DND-41 (cell line): ENCODE results near the gene SAC3D1.

Source experiments
- ATAC-seq: fragments of 200-7000 bp; cut with Tn5 transposase; 3 replicates; pipeline ENCODE4 v1.9.1; 2021; ENCODE audit warnings: low read depth; ENCODE audit not compliant: insufficient read depth
- DNase-seq: peaks from one replicate; pipeline ENCODE4 v3.0.0-alpha.2; 2020
- H2AFZ ChIP-seq: 2 replicates; pipeline ENCODE4 v1.6.0; 2012; ENCODE audit warnings: low read depth, low read length
- H3K27ac ChIP-seq: 2 replicates; pipeline ENCODE4 v1.5.1; 2012; ENCODE audit warnings: low read length, inconsistent platforms
- H3K27me3 ChIP-seq: fragments of 200-600 bp; sonication (generic); 2 replicates; pipeline ENCODE4 v1.6.0; 2012; ENCODE audit warnings: low read length, mild to moderate bottlenecking, inconsistent platforms; ENCODE audit not compliant: insufficient read depth, poor library complexity
- H3K36me3 ChIP-seq: 2 replicates; pipeline ENCODE4 v1.5.1; 2012; ENCODE audit warnings: low read length, inconsistent platforms; ENCODE audit not compliant: insufficient read depth
- H3K4me1 ChIP-seq: 2 replicates; pipeline ENCODE4 v1.5.1; 2012; ENCODE audit warnings: mild to moderate bottlenecking, low read length; ENCODE audit not compliant: insufficient read depth
- H3K4me2 ChIP-seq: 2 replicates; pipeline ENCODE4 v1.6.0; 2012; ENCODE audit warnings: mild to moderate bottlenecking, moderate library complexity, low read length, inconsistent platforms; ENCODE audit not compliant: insufficient read depth
- H3K4me3 ChIP-seq, 2 experiments: fragments of 200-600 bp in 1 of 2; shearing (Covaris generic) in 1 of 2; 2 replicates each; pipeline ENCODE4 v1.5.1; 2012 to 2016; ENCODE audit warnings: inconsistent platforms in 2 of 2, low read length in 2 of 2, mild to moderate bottlenecking in 2 of 2, low read depth in 1 of 2, moderate library complexity in 1 of 2
- H3K79me2 ChIP-seq: 2 replicates; pipeline ENCODE4 v1.6.0; 2012; ENCODE audit warnings: low read length, inconsistent platforms; ENCODE audit not compliant: insufficient read depth
- H3K9ac ChIP-seq: 2 replicates; pipeline ENCODE4 v1.6.0; 2012; ENCODE audit warnings: low read depth, mild to moderate bottlenecking, inconsistent platforms, low read length, moderate library complexity
- H3K9me3 ChIP-seq: 2 replicates; pipeline ENCODE4 v1.5.1; 2012; ENCODE audit warnings: low read length, moderate library complexity, mild to moderate bottlenecking, inconsistent platforms; ENCODE audit not compliant: insufficient read depth, severe bottlenecking
- H4K20me1 ChIP-seq: 2 replicates; pipeline ENCODE4 v1.6.0; 2012; ENCODE audit warnings: low read length; ENCODE audit not compliant: insufficient read depth
- EZH2 ChIP-seq: IDR thresholded peaks from 3 replicates; pipeline ENCODE4 v1.6.1; 2012; ENCODE audit warnings: borderline replicate concordance, low read depth, mild to moderate bottlenecking, moderate library complexity, low read length, inconsistent platforms; ENCODE audit not compliant: severe bottlenecking
- TF ChIP-seq, protein P1 (sequence below): IDR thresholded peaks from 2 replicates; pipeline ENCODE4 v1.5.1; 2012; ENCODE audit warnings: borderline replicate concordance, low read length, moderate library complexity, mild to moderate bottlenecking; ENCODE audit not compliant: poor library complexity, severe bottlenecking; ENCODE audit errors: extremely low read depth

Gene SAC3D1

DNA sequence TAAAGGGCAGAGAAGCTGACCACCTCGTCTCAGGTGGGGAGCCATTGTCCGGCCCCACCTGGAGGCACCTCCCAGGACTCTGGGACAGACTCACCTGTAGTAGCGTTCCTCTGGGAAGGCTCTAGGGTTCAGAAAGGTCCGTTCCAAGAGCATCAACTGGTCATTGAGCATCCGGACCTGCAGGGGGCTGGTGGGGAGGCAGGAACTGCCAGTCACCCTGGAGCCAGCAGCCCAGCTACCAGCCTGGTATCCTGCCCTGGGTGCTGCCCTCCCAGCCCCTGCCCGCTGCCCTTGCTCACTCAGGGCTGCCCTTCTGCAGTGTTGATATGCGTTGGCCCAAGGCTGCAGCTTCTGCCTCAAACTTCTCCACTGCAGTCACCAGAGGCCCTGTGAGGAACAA is 4.7 kb downstream of the SAC3D1 start:
- Histone ChIP-seq H3K79me2 (peaks cover 42% of the 10 kb centered on the region), H3K9ac (no peak overlapping the region), H3K36me3 (peaks cover 37% of the 10 kb centered on the region), H3K4me1 (peaks cover 30% of the 10 kb centered on the region), H2AFZ (no peak overlapping the region), H4K20me1 (peaks cover 30% of the 10 kb centered on the region), H3K4me3 (no peak overlapping the region), H3K27me3 (no peaks in the 10 kb centered on the region), H3K27ac (no peak overlapping the region), H3K9me3 (no peaks in the 10 kb centered on the region), H3K4me2 (no peak overlapping the region)
- TF ChIP-seq, protein P1, sequence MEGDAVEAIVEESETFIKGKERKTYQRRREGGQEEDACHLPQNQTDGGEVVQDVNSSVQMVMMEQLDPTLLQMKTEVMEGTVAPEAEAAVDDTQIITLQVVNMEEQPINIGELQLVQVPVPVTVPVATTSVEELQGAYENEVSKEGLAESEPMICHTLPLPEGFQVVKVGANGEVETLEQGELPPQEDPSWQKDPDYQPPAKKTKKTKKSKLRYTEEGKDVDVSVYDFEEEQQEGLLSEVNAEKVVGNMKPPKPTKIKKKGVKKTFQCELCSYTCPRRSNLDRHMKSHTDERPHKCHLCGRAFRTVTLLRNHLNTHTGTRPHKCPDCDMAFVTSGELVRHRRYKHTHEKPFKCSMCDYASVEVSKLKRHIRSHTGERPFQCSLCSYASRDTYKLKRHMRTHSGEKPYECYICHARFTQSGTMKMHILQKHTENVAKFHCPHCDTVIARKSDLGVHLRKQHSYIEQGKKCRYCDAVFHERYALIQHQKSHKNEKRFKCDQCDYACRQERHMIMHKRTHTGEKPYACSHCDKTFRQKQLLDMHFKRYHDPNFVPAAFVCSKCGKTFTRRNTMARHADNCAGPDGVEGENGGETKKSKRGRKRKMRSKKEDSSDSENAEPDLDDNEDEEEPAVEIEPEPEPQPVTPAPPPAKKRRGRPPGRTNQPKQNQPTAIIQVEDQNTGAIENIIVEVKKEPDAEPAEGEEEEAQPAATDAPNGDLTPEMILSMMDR: no peak
- TF ChIP-seq EZH2: no peak
- DNase-seq (no peak), ATAC-seq (no peak)

DNA sequence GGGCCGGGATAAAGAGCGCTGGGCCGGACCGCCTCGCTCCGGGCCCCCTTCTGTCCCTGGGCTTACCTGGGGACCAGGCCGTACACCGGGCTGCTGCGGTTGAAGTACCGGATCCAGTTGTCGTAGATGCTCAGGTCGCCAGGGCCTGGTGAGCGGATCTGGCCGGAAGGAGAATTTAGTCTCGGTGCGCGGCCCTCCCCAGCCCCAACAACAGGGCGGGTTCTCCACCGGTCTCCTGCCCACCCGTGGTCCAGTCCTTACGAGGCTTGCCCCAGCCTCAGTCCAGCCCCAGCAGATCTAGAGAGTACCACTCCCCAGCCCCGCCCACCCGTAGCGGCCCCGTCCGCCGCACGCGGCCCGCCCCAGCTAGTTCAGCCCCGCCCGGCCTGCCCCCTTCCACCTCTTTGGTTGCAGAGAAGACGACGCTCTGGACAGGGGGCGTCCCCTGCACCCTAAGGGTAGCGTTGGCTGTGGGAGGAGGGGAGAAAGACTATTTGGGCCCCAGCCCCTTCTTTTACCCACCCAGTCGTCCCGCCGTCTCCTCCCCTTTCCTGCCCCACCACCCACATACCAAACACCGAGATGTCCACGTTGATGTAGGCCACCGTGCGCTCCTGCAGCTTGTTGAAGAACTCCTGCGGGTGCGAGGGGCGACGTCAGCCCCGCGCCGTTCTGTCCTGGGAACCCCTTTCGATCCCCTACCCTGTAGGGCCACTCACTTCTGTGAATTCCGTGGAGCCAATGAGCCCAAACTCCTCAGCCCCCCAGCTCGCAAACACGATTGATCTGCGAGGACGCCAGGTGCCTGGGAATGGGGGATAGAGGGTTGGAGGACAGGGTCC is 6.8 kb downstream of the SAC3D1 start:
- no peaks in the 10 kb centered on the region for H3K9me3 ChIP-seq
- no peak overlapping the region for H3K27ac ChIP-seq
- H2AFZ ChIP-seq: no peak overlapping the region
- TF ChIP-seq, protein P1: no peak
- TF ChIP-seq EZH2: no peak
- H3K36me3 ChIP-seq: peaks cover 32% of the 10 kb centered on the region
- peaks cover 28% of the 10 kb centered on the region for H4K20me1 ChIP-seq
- peaks cover 24% of the 10 kb centered on the region for H3K79me2 ChIP-seq
- ATAC-seq (no peak), DNase-seq (no peak)
- peaks cover 19% of the 10 kb centered on the region for H3K4me1 ChIP-seq
- no peak overlapping the region for H3K4me2 ChIP-seq
- H3K27me3 ChIP-seq: no peaks in the 10 kb centered on the region
- H3K4me3 ChIP-seq: no peak overlapping the region
- no peak overlapping the region for H3K9ac ChIP-seq

DNA sequence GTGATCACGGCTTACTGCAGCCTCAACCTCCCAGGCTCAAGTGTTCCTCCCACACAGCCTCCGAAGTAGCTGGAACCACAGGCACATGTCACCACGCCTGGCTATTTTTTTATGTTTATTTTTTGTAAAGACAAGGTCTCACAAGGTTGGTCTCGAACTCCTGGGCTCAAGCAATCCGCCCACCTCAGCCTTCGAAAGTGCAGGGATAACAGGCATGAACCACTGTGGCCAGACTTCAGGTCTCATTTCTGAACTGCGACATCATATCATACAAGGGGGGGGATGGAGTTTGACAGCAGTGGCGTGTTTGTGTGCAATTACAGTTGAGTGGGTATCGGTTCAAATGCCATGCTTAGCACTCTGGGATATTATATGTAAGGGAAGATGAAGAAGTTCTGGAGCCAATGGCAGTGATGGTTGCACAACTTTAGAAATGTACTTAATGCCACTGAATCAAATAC is 10.4 kb downstream of the SAC3D1 start:
- no peak for DNase-seq
- H3K9ac ChIP-seq: no peak overlapping the region
- no peak overlapping the region for H3K4me2 ChIP-seq

More for the DNA sequence above, 10.4 kb downstream of the SAC3D1 start:
- ATAC-seq: no peak
- TF ChIP-seq, protein P1: no peak
- no peak for TF ChIP-seq EZH2
- Histone ChIP-seq H3K4me3 (no peak overlapping the region), H3K9me3 (no peaks in the 10 kb centered on the region), H3K36me3 (0 out of 2 replicates have a peak, but pooled peaks cover under 1% of the 10 kb centered on the region), H4K20me1 (no peaks in the 10 kb centered on the region; the same call in none of the 2 replicates), H3K27ac (no peak overlapping the region), H3K79me2 (no peaks in the 10 kb centered on the region), H3K27me3 (no peaks in the 10 kb centered on the region), H2AFZ (no peak overlapping the region), H3K4me1 (no peaks in the 10 kb centered on the region)
